ENCODE measurements around the gene CD93.

- TF ChIP-seq CTCF (IDR thresholded peaks at IDR 0.05): no peak
- TF ChIP-seq POLR2A (IDR thresholded peaks at IDR 0.05): no peak
These were observed 36.2 kb upstream of the CD93 start for GRCh38 chr20:23122321-23122720.

Measured in testis (tissue), 2 donors.